ENCODE results near the gene COL5A1. TPM values are rescaled to one million over a fixed set of nuclear protein-coding genes. Genes with fewer than 3 reads are reported as not detected.

Gene COL5A1
- total RNA-seq, 4 donors from 2014 or later, result 13.3 to 55.0 (median 27.0) TPM

- no peak for TF ChIP-seq CTCF (IDR thresholded peaks at IDR 0.05)
- ATAC-seq (ENCODE audit: low FRiP score), result no peak
Measured at GRCh38 chr9:134818000-134818568, 176.5 kb downstream of the COL5A1 start.

GRCh38 chr9:134818591-134818990 lies 177.0 kb downstream of the COL5A1 start:
- no peak for ATAC-seq (ENCODE audit: low FRiP score)
- no peak for TF ChIP-seq CTCF (IDR thresholded peaks at IDR 0.05)

More at GRCh38 chr9:134818000-134818568, 176.5 kb downstream of the COL5A1 start:
- DNase-seq (ENCODE audit: low spot score), result no peak

GRCh38 chr9:134820901-134821300 lies 179.3 kb downstream of the COL5A1 start:
- DNase-seq (ENCODE audit: low spot score) (no peak), ATAC-seq (ENCODE audit: low FRiP score) (no peak)
- TF ChIP-seq CTCF (IDR thresholded peaks at IDR 0.05), result no peak

More at GRCh38 chr9:134818591-134818990, 177.0 kb downstream of the COL5A1 start:
- no peak for DNase-seq (ENCODE audit: low spot score)

- TF ChIP-seq CTCF (IDR thresholded peaks at IDR 0.05), result no peak
- DNase-seq (ENCODE audit: low spot score), result no peak
- no peak for ATAC-seq (ENCODE audit: low FRiP score)
Measured at GRCh38 chr9:134822541-134822940, 180.9 kb downstream of the COL5A1 start.

GRCh38 chr9:134823623-134824022 lies 182.0 kb downstream of the COL5A1 start:
- ATAC-seq (ENCODE audit: low FRiP score), result no peak
- no peak for TF ChIP-seq CTCF (IDR thresholded peaks at IDR 0.05)
- no peak for DNase-seq (ENCODE audit: low spot score)

- ATAC-seq (ENCODE audit: low FRiP score), result no peak
- TF ChIP-seq CTCF (IDR thresholded peaks at IDR 0.05), result no peak
- no peak for DNase-seq (ENCODE audit: low spot score)
Measured at GRCh38 chr9:134824583-134824982, 183.0 kb downstream of the COL5A1 start.

- no peak for TF ChIP-seq CTCF (IDR thresholded peaks at IDR 0.05)
- DNase-seq (ENCODE audit: low spot score), result no peak
- ATAC-seq (ENCODE audit: low FRiP score), result no peak
Measured at GRCh38 chr9:134825025-134825424, 183.4 kb downstream of the COL5A1 start.
